GM23338 (cell line): ENCODE data around the gene EEPD1. TPM values are rescaled to one million over a fixed set of nuclear protein-coding genes. Genes with fewer than 3 reads are reported as not detected.

Experiments
- ATAC-seq: fragments of 200-7000 bp; cut with Tn5 transposase; 3 replicates; pipeline ENCODE4 v1.9.1; 2020
- DNase-seq: peaks from one replicate; pipeline ENCODE4 v3.0.0-alpha.2; 2015; ENCODE audit warnings: low spot score
- H2AFZ ChIP-seq: fragments of 200-600 bp; sonication (generic); 2 replicates; pipeline ENCODE4 v1.8.0; 2016; ENCODE audit warnings: antibody characterized with exemption, mild to moderate bottlenecking, moderate library complexity
- H3F3A ChIP-seq: fragments of 200-600 bp; sonication (generic); replicated peaks from 2 replicates; pipeline ENCODE4 v1.8.0; 2017; ENCODE audit warnings: antibody characterized with exemption, mixed run types, low read depth
- H3K27ac ChIP-seq: fragments of 200-600 bp; sonication (generic); 2 replicates; pipeline ENCODE4 v1.6.1; 2016; ENCODE audit warnings: low read depth
- H3K27me3 ChIP-seq: fragments of 200-600 bp; sonication (generic); 2 replicates; pipeline ENCODE4 v1.8.0; 2016; ENCODE audit warnings: mild to moderate bottlenecking, mixed run types, moderate library complexity; ENCODE audit not compliant: insufficient read depth
- H3K36me3 ChIP-seq: fragments of 200-600 bp; sonication (generic); 2 replicates; pipeline ENCODE4 v1.8.0; 2016; ENCODE audit warnings: mild to moderate bottlenecking; ENCODE audit not compliant: insufficient read depth
- H3K4me1 ChIP-seq: fragments of 200-600 bp; sonication (generic); 2 replicates; pipeline ENCODE4 v1.8.0; 2016; ENCODE audit warnings: mild to moderate bottlenecking, moderate library complexity; ENCODE audit not compliant: insufficient read depth
- H3K4me2 ChIP-seq: fragments of 200-600 bp; sonication (generic); 2 replicates; pipeline ENCODE4 v1.7.1; 2017; ENCODE audit warnings: mixed run types
- H3K4me3 ChIP-seq: fragments of 200-600 bp; sonication (generic); 2 replicates; pipeline ENCODE4 v1.6.1; 2016; ENCODE audit warnings: mixed run types
- H3K79me2 ChIP-seq: fragments of 200-600 bp; sonication (generic); replicated peaks from 2 replicates; pipeline ENCODE4 v1.8.0; 2017; ENCODE audit warnings: mild to moderate bottlenecking; ENCODE audit not compliant: insufficient read depth
- H3K9me2 ChIP-seq: fragments of 200-600 bp; sonication (generic); 2 replicates; pipeline ENCODE4 v1.8.0; 2017; ENCODE audit not compliant: insufficient read depth
- H4K20me1 ChIP-seq: fragments of 200-600 bp; sonication (generic); replicated peaks from 2 replicates; pipeline ENCODE4 v1.8.0; 2017; ENCODE audit warnings: mild to moderate bottlenecking; ENCODE audit not compliant: insufficient read depth
- H3K27ac Mint-ChIP-seq: 2 replicates; pipeline ENCODE4 v1.8.0; 2020; ENCODE audit warnings: inconsistent platforms, mild to moderate bottlenecking, moderate library complexity, mixed read lengths
- H3K27me3 Mint-ChIP-seq: 3 replicates; pipeline ENCODE4 v1.8.0; 2022; ENCODE audit warnings: low read depth, mild to moderate bottlenecking, moderate library complexity, mixed read lengths, inconsistent platforms; ENCODE audit not compliant: insufficient read depth, poor library complexity
- H3K36me3 Mint-ChIP-seq: 3 replicates; pipeline ENCODE4 v1.8.0; 2021; ENCODE audit warnings: low read depth, mild to moderate bottlenecking, inconsistent platforms, moderate library complexity, mixed read lengths
- H3K4me1 Mint-ChIP-seq: 3 replicates; pipeline ENCODE4 v1.8.0; 2020; ENCODE audit warnings: mild to moderate bottlenecking, inconsistent platforms, mixed read lengths
- H3K4me3 Mint-ChIP-seq: 3 replicates; pipeline ENCODE4 v1.8.0; 2021; ENCODE audit warnings: moderate library complexity, mild to moderate bottlenecking, inconsistent platforms, mixed read lengths
- H3K9me3 Mint-ChIP-seq: 3 replicates; pipeline ENCODE4 v1.8.0; 2020; ENCODE audit warnings: moderate library complexity, mild to moderate bottlenecking, inconsistent platforms, mixed read lengths
- CTCF ChIP-seq, 2 experiments: fragments of 200-600 bp in 1 of 2; sonication (generic) in 1 of 2; conservative IDR thresholded peaks; 2 replicates each; pipeline versions ENCODE4 v1.5.1 to v1.6.1; 2016 to 2017; ENCODE audit warnings: antibody characterized with exemption in 2 of 2, low read depth in 2 of 2, mild to moderate bottlenecking in 2 of 2, moderate library complexity in 1 of 2
- ETS1 ChIP-seq: IDR thresholded peaks from 2 replicates; pipeline ENCODE4 v1.6.1; 2016; ENCODE audit warnings: antibody characterized with exemption
- EZH2phosphoT487 ChIP-seq: fragments of 200-600 bp; sonication (generic); IDR thresholded peaks from one replicate; pipeline ENCODE4 v1.8.1; 2018; ENCODE audit warnings: antibody characterized with exemption; ENCODE audit not compliant: unreplicated experiment
- JUNB ChIP-seq: IDR thresholded peaks from one replicate; pipeline ENCODE4 v1.6.1; 2016; ENCODE audit warnings: antibody characterized with exemption; ENCODE audit not compliant: unreplicated experiment
- NANOG ChIP-seq: IDR thresholded peaks from 2 replicates; pipeline ENCODE4 v1.6.1; 2016; ENCODE audit warnings: antibody characterized with exemption, borderline replicate concordance
- STAT1 ChIP-seq: IDR thresholded peaks from one replicate; pipeline ENCODE4 v1.6.1; 2016; ENCODE audit warnings: antibody characterized with exemption; ENCODE audit not compliant: unreplicated experiment
- ZNF331 ChIP-seq: fragments of 250-450 bp; sonication (Bioruptor Pico); IDR thresholded peaks from 2 replicates; pipeline ENCODE4 v1.5.0; 2020; ENCODE audit warnings: low read depth, mild to moderate bottlenecking, moderate library complexity
- polyA plus RNA-seq: library from polyadenylated mRNA; unstranded; fragments of >200 nt; fragmentation: Nextera tagmentation; extraction: Ambion mirVana; gene quantifications from 2 replicates; pipeline ENCODE4 v1.2.1, GENCODE V29; 2016
- total RNA-seq: library from RNA; depleted of rRNA; stranded (reverse); fragments of >200 nt; shearing (Covaris generic); gene quantifications from 2 replicates; pipeline ENCODE4 v1.2.3, GENCODE V29; 2014
- TF ChIP-seq, protein P1 (sequence below): fragments of 250-450 bp; sonication (Bioruptor Pico); IDR thresholded peaks from 2 replicates; pipeline ENCODE4 v1.5.0; 2020; ENCODE audit warnings: mild to moderate bottlenecking, moderate library complexity

EEPD1 gene
- total and polyA plus RNA-seq, 2 experiments from 2014 or later = 4.1 to 17.1 TPM

GRCh38 chr7:36227223-36227622 is 74.2 kb downstream of the EEPD1 start (continued):
- TF ChIP-seq ETS1 (no peak), JUNB (no peak), STAT1 (no peak)

DNA sequence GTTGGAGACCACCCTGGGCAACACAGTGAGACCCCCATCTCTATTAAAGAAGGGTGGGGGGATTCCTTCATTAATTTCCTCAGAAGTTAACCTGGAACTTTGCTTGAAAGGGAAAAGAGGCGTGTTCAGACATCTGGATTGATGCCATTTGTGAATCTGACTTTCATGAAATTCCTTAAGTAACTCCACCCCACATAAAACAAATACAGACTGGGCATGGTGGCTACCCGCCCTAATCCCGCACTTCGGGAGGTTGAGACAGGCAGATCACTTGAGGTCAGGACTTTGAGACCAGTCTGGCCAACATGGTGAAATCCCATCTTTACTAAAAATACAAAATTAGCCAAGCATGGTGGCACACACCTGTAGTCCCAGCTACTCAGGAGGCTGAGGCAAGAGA is 75.0 kb downstream of the EEPD1 start:
- no peak overlapping the region for H2AFZ ChIP-seq
- H3K4me2 ChIP-seq = no peak overlapping the region
- H3F3A ChIP-seq = no peaks in the 10 kb centered on the region
- Mint-ChIP-seq H3K27ac (no peak overlapping the region), H3K4me3 (no peak overlapping the region), H3K36me3 (no peaks in the 10 kb centered on the region), H3K27me3 (peaks cover 2% of the 10 kb centered on the region), H3K4me1 (peaks cover 7% of the 10 kb centered on the region), H3K9me3 (no peaks in the 10 kb centered on the region)
- H3K4me3 ChIP-seq = no peak overlapping the region
- H3K27ac ChIP-seq = no peak overlapping the region
- H4K20me1 ChIP-seq = 0 out of 2 replicates have a peak, but pooled peaks cover 4% of the 10 kb centered on the region
- no peaks in the 10 kb centered on the region for H3K36me3 ChIP-seq
- no peaks in the 10 kb centered on the region for H3K4me1 ChIP-seq
- H3K27me3 ChIP-seq = no peaks in the 10 kb centered on the region
- no peak for TF ChIP-seq NANOG
- no peak for TF ChIP-seq ZNF331 (CRISPR knock-in tag)
- TF ChIP-seq CTCF (conservative IDR thresholded peaks at IDR 0.05; ENCODE audit: low read depth in 2 of 2) = no peak
- TF ChIP-seq, protein P1, sequence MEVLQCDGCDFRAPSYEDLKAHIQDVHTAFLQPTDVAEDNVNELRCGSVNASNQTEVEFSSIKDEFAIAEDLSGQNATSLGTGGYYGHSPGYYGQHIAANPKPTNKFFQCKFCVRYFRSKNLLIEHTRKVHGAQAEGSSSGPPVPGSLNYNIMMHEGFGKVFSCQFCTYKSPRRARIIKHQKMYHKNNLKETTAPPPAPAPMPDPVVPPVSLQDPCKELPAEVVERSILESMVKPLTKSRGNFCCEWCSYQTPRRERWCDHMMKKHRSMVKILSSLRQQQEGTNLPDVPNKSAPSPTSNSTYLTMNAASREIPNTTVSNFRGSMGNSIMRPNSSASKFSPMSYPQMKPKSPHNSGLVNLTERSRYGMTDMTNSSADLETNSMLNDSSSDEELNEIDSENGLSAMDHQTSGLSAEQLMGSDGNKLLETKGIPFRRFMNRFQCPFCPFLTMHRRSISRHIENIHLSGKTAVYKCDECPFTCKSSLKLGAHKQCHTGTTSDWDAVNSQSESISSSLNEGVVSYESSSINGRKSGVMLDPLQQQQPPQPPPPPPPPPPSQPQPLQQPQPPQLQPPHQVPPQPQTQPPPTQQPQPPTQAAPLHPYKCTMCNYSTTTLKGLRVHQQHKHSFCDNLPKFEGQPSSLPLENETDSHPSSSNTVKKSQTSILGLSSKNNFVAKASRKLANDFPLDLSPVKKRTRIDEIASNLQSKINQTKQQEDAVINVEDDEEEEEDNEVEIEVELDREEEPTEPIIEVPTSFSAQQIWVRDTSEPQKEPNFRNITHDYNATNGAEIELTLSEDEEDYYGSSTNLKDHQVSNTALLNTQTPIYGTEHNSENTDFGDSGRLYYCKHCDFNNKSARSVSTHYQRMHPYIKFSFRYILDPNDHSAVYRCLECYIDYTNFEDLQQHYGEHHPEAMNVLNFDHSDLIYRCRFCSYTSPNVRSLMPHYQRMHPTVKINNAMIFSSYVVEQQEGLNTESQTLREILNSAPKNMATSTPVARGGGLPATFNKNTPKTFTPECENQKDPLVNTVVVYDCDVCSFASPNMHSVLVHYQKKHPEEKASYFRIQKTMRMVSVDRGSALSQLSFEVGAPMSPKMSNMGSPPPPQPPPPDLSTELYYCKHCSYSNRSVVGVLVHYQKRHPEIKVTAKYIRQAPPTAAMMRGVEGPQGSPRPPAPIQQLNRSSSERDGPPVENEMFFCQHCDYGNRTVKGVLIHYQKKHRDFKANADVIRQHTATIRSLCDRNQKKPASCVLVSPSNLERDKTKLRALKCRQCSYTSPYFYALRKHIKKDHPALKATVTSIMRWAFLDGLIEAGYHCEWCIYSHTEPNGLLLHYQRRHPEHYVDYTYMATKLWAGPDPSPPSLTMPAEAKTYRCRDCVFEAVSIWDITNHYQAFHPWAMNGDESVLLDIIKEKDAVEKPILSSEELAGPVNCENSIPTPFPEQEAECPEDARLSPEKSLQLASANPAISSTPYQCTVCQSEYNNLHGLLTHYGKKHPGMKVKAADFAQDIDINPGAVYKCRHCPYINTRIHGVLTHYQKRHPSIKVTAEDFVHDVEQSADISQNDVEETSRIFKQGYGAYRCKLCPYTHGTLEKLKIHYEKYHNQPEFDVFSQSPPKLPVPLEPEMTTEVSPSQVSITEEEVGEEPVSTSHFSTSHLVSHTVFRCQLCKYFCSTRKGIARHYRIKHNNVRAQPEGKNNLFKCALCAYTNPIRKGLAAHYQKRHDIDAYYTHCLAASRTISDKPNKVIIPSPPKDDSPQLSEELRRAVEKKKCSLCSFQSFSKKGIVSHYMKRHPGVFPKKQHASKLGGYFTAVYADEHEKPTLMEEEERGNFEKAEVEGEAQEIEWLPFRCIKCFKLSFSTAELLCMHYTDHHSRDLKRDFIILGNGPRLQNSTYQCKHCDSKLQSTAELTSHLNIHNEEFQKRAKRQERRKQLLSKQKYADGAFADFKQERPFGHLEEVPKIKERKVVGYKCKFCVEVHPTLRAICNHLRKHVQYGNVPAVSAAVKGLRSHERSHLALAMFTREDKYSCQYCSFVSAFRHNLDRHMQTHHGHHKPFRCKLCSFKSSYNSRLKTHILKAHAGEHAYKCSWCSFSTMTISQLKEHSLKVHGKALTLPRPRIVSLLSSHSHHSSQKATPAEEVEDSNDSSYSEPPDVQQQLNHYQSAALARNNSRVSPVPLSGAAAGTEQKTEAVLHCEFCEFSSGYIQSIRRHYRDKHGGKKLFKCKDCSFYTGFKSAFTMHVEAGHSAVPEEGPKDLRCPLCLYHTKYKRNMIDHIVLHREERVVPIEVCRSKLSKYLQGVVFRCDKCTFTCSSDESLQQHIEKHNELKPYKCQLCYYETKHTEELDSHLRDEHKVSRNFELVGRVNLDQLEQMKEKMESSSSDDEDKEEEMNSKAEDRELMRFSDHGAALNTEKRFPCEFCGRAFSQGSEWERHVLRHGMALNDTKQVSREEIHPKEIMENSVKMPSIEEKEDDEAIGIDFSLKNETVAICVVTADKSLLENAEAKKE (CRISPR knock-in tag) = no peak
- no peak for TF ChIP-seq JUNB
- no peak for TF ChIP-seq EZH2phosphoT487
- H3K79me2 ChIP-seq = 0 out of 2 replicates have a peak, but pooled peaks cover under 1% of the 10 kb centered on the region
- DNase-seq = no peak
- ATAC-seq = no peak
- no peaks in the 10 kb centered on the region for H3K9me2 ChIP-seq
